Lung (tissue), 12 donors: ENCODE data around the gene PCGF2. TPM values are rescaled to one million over a fixed set of nuclear protein-coding genes. Genes with fewer than 3 reads are reported as not detected.
A peak's percentile ranks its signal among the peaks of the same experiment; 100 is the strongest.

Experiments
- ATAC-seq: fragments of 200-7000 bp; cut with Tn5 transposase; one replicate; pipeline ENCODE4 v1.9.1; 2020; ENCODE audit warnings: moderate number of reproducible peaks; ENCODE audit not compliant: insufficient read depth, low FRiP score
- DNase-seq, 3 donors: peaks; one replicate each; pipeline ENCODE4 v3.0.0-alpha.2; 2013 to 2017
- H3K27ac ChIP-seq, 2 donors: one replicate each; pipeline ENCODE4 v1.5.1; 2013; ENCODE audit warnings: mild to moderate bottlenecking in 2 of 2, moderate library complexity in 2 of 2, control low read depth in 1 of 2, inconsistent platforms in 1 of 2, low read depth in 1 of 2, low read length in 1 of 2
- H3K27me3 ChIP-seq, 3 donors: one replicate each; pipeline ENCODE4 v1.5.1; 2013; ENCODE audit warnings: low read length in 2 of 3; ENCODE audit not compliant: control insufficient read depth in 3 of 3, insufficient read depth in 3 of 3
- H3K36me3 ChIP-seq, 4 donors: one replicate each; pipeline ENCODE4 v1.5.1; 2013; ENCODE audit warnings: low read length in 4 of 4, mild to moderate bottlenecking in 1 of 4, moderate library complexity in 1 of 4; ENCODE audit not compliant: control insufficient read depth in 4 of 4, insufficient read depth in 4 of 4
- H3K4me1 ChIP-seq, 5 donors: one replicate each; pipeline ENCODE4 v1.5.1; 2013; ENCODE audit warnings: low read length in 5 of 5, mild to moderate bottlenecking in 2 of 5, moderate library complexity in 1 of 5; ENCODE audit not compliant: control insufficient read depth in 5 of 5, insufficient read depth in 5 of 5
- H3K4me3 ChIP-seq: one replicate; pipeline ENCODE4 v1.5.1; 2013; ENCODE audit warnings: mild to moderate bottlenecking, control low read depth, moderate library complexity
- H3K9ac ChIP-seq, 2 donors: one replicate each; pipeline ENCODE4 v1.5.1; 2013; ENCODE audit warnings: low read length in 2 of 2, control low read depth in 1 of 2; ENCODE audit not compliant: insufficient read depth in 1 of 2
- H3K9me3 ChIP-seq, 4 donors: one replicate each; pipeline ENCODE4 v1.5.1; 2013; ENCODE audit warnings: low read length in 3 of 4, mild to moderate bottlenecking in 1 of 4, moderate library complexity in 1 of 4; ENCODE audit not compliant: control insufficient read depth in 4 of 4, insufficient read depth in 3 of 4
- CTCF ChIP-seq: IDR thresholded peaks from 2 replicates; pipeline ENCODE4 v1.5.1; 2012; ENCODE audit warnings: mild to moderate bottlenecking; ENCODE audit errors: control extremely low read depth, extremely low read depth
- WGBS, 2 donors: extraction: QIAGEN DNeasy Blood & Tissue Kit; methylation state at CpG; one replicate each; pipeline ENCODE4 v1.1.7; 2013; 5-methylcytosine and 5-hydroxymethylcytosine counted together
- polyA plus RNA-seq, 2 donors: library from polyadenylated mRNA; stranded (reverse); fragments of 200-250 nt; gene quantifications; one replicate each; pipeline ENCODE4 v1.2.1, GENCODE V29; 2013
- total RNA-seq, 2 donors: library from RNA; depleted of rRNA in 1 of 2; stranded (reverse); fragments of >200 nt in 1 of 2; gene quantifications; one replicate each; pipeline ENCODE4 v1.2.1, GENCODE V29; 2014 to 2021
- donor health status: control.
- donor health status: control.
- donor health status: Bipolar disorder and iron deficiency.
- donor health status: healthy.
- donor health status: DM: yes; HTN: yes; CAD: no.

Gene PCGF2
- total and polyA plus RNA-seq, 4 donors: 17.1 to 61.4 (median 36.2) TPM

- no peak for DNase-seq
- no peak overlapping the region for H3K9ac ChIP-seq
Observed at GRCh38 chr17:38710985-38711384, 37.2 kb downstream of the PCGF2 start.

GRCh38 chr17:38710604-38710962 lies 37.6 kb downstream of the PCGF2 start:
- 89 to 90% methylated on average over 3 of the region's 3 CpGs for WGBS, 2 donors
- H3K27ac ChIP-seq: no peak overlapping the region

More at GRCh38 chr17:38710985-38711384, 37.2 kb downstream of the PCGF2 start:
- Histone ChIP-seq H3K36me3 (peaks cover 9 to 61% (median 32%) of the 10 kb centered on the region in 4 donors), H3K27ac (no peak overlapping the region), H3K27me3 (no peaks in the 10 kb centered on the region), H3K9me3 (no peaks in the 10 kb centered on the region), H3K4me3 (no peak overlapping the region), H3K4me1 (peaks cover 0 to 14% (median 6%) of the 10 kb centered on the region in 5 donors)
- no peak for TF ChIP-seq CTCF
- no peak for ATAC-seq
- 77 to 83% methylated on average over 5 of the region's 5 CpGs for WGBS, 2 donors

GRCh38 chr17:38709864-38710603 lies 38.1 kb downstream of the PCGF2 start:
- Histone ChIP-seq H3K4me1 (peaks cover 0 to 14% (median 6%) of the 10 kb centered on the region in 5 donors), H3K27ac (no peak overlapping the region), H3K9me3 (no peaks in the 10 kb centered on the region), H3K36me3 (peaks cover 4 to 52% (median 24%) of the 10 kb centered on the region in 4 donors), H3K9ac (no peak overlapping the region), H3K27me3 (no peaks in the 10 kb centered on the region), H3K4me3 (no peak overlapping the region)
- 78 to 89% methylated on average over 13 of the region's 13 CpGs for WGBS, 2 donors
- ATAC-seq (no peak), DNase-seq (peak in 2 of 3 donors; percentile 35 to 55)
- no peak for TF ChIP-seq CTCF

More at GRCh38 chr17:38710604-38710962, 37.6 kb downstream of the PCGF2 start:
- H3K4me3 ChIP-seq: no peak overlapping the region
- ATAC-seq (no peak), DNase-seq (no peak)
- no peak overlapping the region for H3K9ac ChIP-seq
- no peaks in the 10 kb centered on the region for H3K9me3 ChIP-seq
- H3K27me3 ChIP-seq: no peaks in the 10 kb centered on the region
- no peak for TF ChIP-seq CTCF
- peaks cover 5 to 57% (median 29%) of the 10 kb centered on the region in 4 donors for H3K36me3 ChIP-seq
- peaks cover 0 to 14% (median 6%) of the 10 kb centered on the region in 5 donors for H3K4me1 ChIP-seq
